ENCODE results near the gene TRUB1.

The TRUB1 gene

DNA sequence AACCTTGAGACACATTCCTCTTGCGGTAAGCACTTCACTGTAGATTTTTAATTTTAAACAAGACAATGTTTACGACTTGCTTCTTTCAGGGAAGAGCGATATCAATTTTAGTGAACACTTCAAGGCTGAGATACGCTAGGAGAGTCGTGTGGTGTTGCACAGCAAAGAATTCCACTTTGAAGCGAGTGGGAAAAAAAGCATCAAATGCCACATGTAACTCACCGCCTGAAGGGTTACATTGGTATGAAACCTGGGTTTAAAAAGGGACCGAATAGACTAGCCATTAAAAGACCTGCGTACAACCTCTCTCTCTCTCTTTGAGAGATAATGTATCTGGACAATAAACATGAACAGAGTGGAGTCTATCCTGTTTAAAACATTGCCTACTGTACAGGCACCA is 86.4 kb downstream of the TRUB1 start:
- no peak for DNase-seq (ENCODE audit: extremely low spot score, insufficient read length, low read depth)
- FAIRE-seq = no peak

GRCh38 chr10:115026056-115026745 is 88.2 kb downstream of the TRUB1 start:
- FAIRE-seq = no peak
- no peak for DNase-seq (ENCODE audit: extremely low spot score, insufficient read length, low read depth)

DNA sequence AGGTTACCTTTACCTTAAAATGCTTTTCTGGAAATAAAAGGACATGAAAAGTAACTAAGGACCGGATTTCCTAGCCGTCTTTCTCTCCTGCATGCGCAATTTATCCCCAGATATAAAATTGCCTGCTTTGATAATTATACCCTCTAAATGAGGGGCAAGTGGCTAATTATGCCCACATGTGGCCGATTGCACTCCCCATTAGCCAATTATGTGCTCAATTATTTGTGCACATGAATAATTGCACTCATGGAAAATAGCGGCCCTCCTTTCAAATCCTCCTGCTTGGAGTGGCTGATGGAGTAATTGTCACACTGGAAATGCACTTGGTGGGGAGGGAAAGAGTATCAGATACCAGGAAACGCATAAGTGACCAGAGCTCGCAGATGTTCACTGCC is 88.7 kb downstream of the TRUB1 start:
- no peak for DNase-seq (ENCODE audit: extremely low spot score, insufficient read length, low read depth)
- no peak for FAIRE-seq

Measured in GM18507 (cell line).